Suprapubic skin (tissue), 4 donors: ENCODE measurements around the gene NT5C1A.

Source experiments
- POLR2A ChIP-seq, 2 donors: fragments of 450-650 bp; IDR thresholded peaks; one replicate each; pipeline ENCODE4 v1.6.1; 2017; ENCODE audit warnings: antibody characterized with exemption in 2 of 2, mild to moderate bottlenecking in 2 of 2, moderate library complexity in 2 of 2
- POLR2AphosphoS5 ChIP-seq, 3 donors: sonication (generic); formaldehyde crosslinking; IDR thresholded peaks; one replicate each; pipeline ENCODE4 v1.6.1; 2017; ENCODE audit warnings: antibody characterized with exemption in 3 of 3

GRCh38 chr1:39657923-39658485 is 13.9 kb downstream of the NT5C1A start:
- TF ChIP-seq POLR2AphosphoS5 (IDR thresholded peaks at IDR 0.05): no peak
- TF ChIP-seq POLR2A (IDR thresholded peaks at IDR 0.05): no peak
